Measurements from ENCODE around the gene ALOX5.
A peak's percentile ranks its signal among the peaks of the same experiment; 100 is the strongest.

DNA sequence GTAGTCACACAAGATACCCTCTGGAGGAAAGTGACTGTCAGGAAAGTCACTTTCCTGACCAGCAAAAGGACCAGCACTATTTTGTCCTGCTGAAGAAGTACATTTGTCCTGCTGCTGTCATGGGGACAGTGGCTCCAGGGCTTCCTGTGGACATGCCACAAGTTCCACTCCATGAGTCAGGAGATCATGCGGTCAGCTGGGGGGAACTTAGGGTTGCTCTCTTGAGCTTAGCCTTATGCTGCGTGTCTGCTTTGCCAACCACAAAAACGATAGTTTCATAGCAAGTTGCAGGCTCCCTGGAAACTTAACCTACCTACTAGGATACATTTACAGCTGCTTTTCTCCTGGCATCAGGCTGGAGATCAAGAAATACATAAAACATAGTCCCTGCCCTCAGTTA is 19.8 kb upstream of the ALOX5 start:
- TF ChIP-seq, protein P1, sequence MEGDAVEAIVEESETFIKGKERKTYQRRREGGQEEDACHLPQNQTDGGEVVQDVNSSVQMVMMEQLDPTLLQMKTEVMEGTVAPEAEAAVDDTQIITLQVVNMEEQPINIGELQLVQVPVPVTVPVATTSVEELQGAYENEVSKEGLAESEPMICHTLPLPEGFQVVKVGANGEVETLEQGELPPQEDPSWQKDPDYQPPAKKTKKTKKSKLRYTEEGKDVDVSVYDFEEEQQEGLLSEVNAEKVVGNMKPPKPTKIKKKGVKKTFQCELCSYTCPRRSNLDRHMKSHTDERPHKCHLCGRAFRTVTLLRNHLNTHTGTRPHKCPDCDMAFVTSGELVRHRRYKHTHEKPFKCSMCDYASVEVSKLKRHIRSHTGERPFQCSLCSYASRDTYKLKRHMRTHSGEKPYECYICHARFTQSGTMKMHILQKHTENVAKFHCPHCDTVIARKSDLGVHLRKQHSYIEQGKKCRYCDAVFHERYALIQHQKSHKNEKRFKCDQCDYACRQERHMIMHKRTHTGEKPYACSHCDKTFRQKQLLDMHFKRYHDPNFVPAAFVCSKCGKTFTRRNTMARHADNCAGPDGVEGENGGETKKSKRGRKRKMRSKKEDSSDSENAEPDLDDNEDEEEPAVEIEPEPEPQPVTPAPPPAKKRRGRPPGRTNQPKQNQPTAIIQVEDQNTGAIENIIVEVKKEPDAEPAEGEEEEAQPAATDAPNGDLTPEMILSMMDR (IDR thresholded peaks at IDR 0.05; ENCODE audit: insufficient read depth, low read length): no peak
- TF ChIP-seq, protein P2, sequence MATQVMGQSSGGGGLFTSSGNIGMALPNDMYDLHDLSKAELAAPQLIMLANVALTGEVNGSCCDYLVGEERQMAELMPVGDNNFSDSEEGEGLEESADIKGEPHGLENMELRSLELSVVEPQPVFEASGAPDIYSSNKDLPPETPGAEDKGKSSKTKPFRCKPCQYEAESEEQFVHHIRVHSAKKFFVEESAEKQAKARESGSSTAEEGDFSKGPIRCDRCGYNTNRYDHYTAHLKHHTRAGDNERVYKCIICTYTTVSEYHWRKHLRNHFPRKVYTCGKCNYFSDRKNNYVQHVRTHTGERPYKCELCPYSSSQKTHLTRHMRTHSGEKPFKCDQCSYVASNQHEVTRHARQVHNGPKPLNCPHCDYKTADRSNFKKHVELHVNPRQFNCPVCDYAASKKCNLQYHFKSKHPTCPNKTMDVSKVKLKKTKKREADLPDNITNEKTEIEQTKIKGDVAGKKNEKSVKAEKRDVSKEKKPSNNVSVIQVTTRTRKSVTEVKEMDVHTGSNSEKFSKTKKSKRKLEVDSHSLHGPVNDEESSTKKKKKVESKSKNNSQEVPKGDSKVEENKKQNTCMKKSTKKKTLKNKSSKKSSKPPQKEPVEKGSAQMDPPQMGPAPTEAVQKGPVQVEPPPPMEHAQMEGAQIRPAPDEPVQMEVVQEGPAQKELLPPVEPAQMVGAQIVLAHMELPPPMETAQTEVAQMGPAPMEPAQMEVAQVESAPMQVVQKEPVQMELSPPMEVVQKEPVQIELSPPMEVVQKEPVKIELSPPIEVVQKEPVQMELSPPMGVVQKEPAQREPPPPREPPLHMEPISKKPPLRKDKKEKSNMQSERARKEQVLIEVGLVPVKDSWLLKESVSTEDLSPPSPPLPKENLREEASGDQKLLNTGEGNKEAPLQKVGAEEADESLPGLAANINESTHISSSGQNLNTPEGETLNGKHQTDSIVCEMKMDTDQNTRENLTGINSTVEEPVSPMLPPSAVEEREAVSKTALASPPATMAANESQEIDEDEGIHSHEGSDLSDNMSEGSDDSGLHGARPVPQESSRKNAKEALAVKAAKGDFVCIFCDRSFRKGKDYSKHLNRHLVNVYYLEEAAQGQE (IDR thresholded peaks at IDR 0.05; ENCODE audit: insufficient replicate concordance, low read depth): no peak
- no peak for TF ChIP-seq GABPA (IDR thresholded peaks at IDR 0.05; ENCODE audit: low read depth)
- peak; percentile 79 for TF ChIP-seq POLR2AphosphoS5 (IDR thresholded peaks at IDR 0.05; ENCODE audit: low read depth)
